Measurements from ENCODE around the gene PHTF1.

The PHTF1 gene

DNA sequence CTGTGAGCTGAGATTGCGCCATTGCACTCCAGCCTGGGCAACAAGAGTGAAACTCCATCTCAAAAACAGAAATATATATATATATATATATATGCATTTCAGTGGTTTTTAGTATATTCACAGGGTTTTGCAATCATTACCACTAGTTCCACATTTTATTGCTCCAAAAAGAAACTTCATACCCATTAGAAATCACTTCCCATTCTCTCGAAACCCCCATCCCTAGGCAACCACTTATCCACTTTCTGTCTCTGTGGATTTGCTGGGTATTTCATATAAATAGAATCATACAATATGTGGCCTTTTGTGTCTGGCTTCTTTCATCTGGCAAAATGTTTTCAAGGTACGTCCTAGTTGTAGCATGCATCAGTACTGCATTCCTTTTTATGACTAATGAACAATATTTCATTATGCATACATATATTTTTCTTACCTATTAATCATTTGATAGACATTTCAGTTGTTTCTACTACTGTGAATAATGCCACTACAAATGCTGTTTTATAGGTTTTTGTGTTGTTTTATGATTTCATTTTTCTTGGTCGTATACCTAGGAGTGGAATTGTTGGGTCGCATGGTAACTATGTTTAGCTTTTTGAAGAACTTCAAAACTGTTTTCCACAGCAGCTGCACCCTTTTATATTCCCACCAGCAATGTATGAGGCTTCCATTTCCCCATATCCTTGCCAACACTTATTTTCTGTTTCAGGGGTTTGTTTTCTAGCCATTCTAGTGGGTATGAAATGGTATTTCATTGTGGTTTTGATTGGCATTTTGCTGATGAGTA is 95.9 kb downstream of the PHTF1 start:
- DNase-seq (ENCODE audit: low spot score), result no peak
- in situ Hi-C loops (cut with MboI; ENCODE audit: low pct_unique_long_range_greater_than_20kb, low sequenced_read_pairs, unreplicated experiment), result no loop called here
- TF ChIP-seq, protein P1, sequence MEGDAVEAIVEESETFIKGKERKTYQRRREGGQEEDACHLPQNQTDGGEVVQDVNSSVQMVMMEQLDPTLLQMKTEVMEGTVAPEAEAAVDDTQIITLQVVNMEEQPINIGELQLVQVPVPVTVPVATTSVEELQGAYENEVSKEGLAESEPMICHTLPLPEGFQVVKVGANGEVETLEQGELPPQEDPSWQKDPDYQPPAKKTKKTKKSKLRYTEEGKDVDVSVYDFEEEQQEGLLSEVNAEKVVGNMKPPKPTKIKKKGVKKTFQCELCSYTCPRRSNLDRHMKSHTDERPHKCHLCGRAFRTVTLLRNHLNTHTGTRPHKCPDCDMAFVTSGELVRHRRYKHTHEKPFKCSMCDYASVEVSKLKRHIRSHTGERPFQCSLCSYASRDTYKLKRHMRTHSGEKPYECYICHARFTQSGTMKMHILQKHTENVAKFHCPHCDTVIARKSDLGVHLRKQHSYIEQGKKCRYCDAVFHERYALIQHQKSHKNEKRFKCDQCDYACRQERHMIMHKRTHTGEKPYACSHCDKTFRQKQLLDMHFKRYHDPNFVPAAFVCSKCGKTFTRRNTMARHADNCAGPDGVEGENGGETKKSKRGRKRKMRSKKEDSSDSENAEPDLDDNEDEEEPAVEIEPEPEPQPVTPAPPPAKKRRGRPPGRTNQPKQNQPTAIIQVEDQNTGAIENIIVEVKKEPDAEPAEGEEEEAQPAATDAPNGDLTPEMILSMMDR (IDR thresholded peaks at IDR 0.05; ENCODE audit: extremely low read depth, insufficient read depth, missing control alignments), result no peak

DNA sequence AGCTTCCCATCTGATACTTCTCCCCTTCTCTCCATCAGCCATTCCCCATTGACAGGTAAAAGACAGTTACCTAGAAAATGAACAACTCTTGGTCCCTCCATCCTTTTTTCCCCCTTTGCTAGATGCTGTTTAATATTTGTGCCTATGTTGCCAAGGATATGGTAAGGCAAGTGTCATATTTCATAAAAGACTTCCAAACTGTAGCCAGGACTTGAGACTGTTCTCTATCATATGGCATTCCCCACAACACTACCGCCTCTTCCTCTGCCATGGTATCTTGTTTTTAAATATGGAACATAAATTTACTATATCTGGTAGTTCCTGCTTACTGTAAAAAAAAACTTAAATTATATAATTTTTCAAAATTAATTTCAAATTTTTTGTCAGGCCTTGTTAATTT is 97.2 kb downstream of the PHTF1 start:
- DNase-seq (ENCODE audit: low spot score), result no peak
- in situ Hi-C loops (cut with MboI; ENCODE audit: low pct_unique_long_range_greater_than_20kb, low sequenced_read_pairs, unreplicated experiment), result no loop called here
- TF ChIP-seq, protein P1 (IDR thresholded peaks at IDR 0.05; ENCODE audit: extremely low read depth, insufficient read depth, missing control alignments), result no peak

DNA sequence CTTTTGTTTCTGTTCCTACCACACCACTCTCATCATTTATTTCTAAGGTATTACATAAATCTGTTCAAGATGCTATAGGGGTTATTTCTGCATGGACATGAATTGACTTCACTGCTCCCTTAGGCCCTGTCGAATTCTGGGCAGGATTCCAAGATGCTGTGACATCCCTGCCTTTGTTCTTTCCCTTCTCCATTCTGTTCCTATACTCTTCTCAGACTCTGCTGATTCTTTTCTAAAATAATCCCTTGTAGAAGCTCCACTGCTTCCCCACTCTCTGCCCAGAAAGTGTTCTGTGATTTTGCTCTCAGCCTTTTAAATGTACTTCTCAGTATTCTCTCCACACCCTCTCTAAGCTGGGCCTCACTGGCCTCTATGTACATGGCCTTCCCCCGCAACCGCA is 99.2 kb downstream of the PHTF1 start:
- in situ Hi-C loops (cut with MboI; ENCODE audit: low pct_unique_long_range_greater_than_20kb, low sequenced_read_pairs, unreplicated experiment), result no loop called here
- DNase-seq (ENCODE audit: low spot score), result no peak
- TF ChIP-seq, protein P1 (IDR thresholded peaks at IDR 0.05; ENCODE audit: extremely low read depth, insufficient read depth, missing control alignments), result no peak

DNA sequence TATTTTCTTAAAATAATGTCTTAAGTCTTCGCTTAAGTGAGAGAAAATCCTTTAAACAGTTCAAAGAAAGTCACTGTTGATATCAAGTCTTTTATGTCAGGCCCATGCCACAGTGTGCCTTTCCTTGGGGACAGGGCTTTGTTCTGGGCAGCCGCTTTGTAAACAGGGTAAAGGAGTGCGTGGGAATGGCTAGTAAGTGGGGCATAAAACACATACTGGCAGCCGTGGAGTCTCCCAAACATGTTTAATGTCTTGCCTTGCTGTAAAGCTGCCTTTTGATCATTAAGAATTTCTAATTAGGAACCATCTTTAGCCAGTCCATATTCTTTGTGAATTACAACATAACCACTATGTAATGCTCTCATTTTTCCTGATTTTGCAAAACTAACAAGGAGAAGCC is 99.7 kb downstream of the PHTF1 start:
- DNase-seq (ENCODE audit: low spot score), result no peak
- TF ChIP-seq, protein P1 (IDR thresholded peaks at IDR 0.05; ENCODE audit: extremely low read depth, insufficient read depth, missing control alignments), result no peak
- in situ Hi-C loops (cut with MboI; ENCODE audit: low pct_unique_long_range_greater_than_20kb, low sequenced_read_pairs, unreplicated experiment), result no loop called here

GRCh38 chr1:113659035-113659434 is 100.3 kb downstream of the PHTF1 start:
- DNase-seq (ENCODE audit: low spot score), result no peak
- TF ChIP-seq, protein P1 (IDR thresholded peaks at IDR 0.05; ENCODE audit: extremely low read depth, insufficient read depth, missing control alignments), result no peak
- in situ Hi-C loops (cut with MboI; ENCODE audit: low pct_unique_long_range_greater_than_20kb, low sequenced_read_pairs, unreplicated experiment), result no loop called here

DNA sequence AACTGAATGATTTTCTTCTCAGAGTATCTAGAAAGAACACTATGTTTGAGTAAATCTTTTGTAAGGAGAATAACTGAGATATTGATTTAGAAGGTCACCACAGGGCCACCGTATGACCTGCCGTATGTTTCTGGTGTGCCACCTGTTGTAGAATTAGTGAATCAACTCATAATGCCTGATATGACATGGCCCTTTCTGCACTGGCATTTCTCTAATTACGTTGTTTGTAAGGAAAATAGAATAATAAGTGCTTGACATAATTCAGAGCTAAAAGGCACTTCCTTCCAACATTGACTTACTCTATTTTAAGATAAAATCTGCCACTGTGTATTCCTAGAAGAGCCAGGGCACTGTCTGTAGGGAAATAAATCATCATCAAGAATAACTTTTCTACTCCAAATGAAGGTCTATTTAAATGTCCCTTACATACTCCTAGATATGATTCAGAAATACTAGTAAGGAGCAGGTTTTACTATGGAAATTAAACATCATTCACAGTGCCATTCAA is 101.7 kb downstream of the PHTF1 start:
- no peak for DNase-seq (ENCODE audit: low spot score)
- in situ Hi-C loops (cut with MboI; ENCODE audit: low pct_unique_long_range_greater_than_20kb, low sequenced_read_pairs, unreplicated experiment), result no loop called here
- TF ChIP-seq, protein P1 (IDR thresholded peaks at IDR 0.05; ENCODE audit: extremely low read depth, insufficient read depth, missing control alignments), result no peak
